SU-DHL-6 (cell line): Measurements from ENCODE around the gene ATP7B.

Experiments
- H2AFZ ChIP-seq: fragments of 200-600 bp; sonication (generic); 2 replicates; pipeline ENCODE4 v1.6.1; 2014; ENCODE audit warnings: low read depth, mild to moderate bottlenecking, moderate library complexity, mixed read lengths, antibody characterized with exemption, low read length; ENCODE audit not compliant: severe bottlenecking
- H3F3A ChIP-seq: fragments of 200-600 bp; shearing (Covaris generic); 2 replicates; pipeline ENCODE4 v1.6.0; 2016; ENCODE audit warnings: antibody characterized with exemption, mild to moderate bottlenecking; ENCODE audit not compliant: insufficient read depth
- H3K27ac ChIP-seq: fragments of 200-600 bp; sonication (generic); 2 replicates; pipeline ENCODE4 v1.5.1; 2016; ENCODE audit warnings: low read depth, mild to moderate bottlenecking, low read length, moderate library complexity, mixed read lengths
- H3K27me3 ChIP-seq: fragments of 200-600 bp; sonication (generic), shearing (Covaris generic); 2 replicates; pipeline ENCODE4 v1.6.0; 2014; ENCODE audit warnings: mild to moderate bottlenecking, low read length
- H3K36me3 ChIP-seq: fragments of 200-600 bp; sonication (generic); 2 replicates; pipeline ENCODE4 v1.6.1; 2014; ENCODE audit warnings: mild to moderate bottlenecking, low read length, mixed read lengths
- H3K4me2 ChIP-seq: fragments of 300-600, 200-600 bp; shearing (Covaris generic), sonication (generic); 2 replicates; pipeline ENCODE4 v1.6.0; 2014; ENCODE audit warnings: low read length, low read depth, mild to moderate bottlenecking; ENCODE audit not compliant: poor library complexity, severe bottlenecking
- H3K4me3 ChIP-seq: fragments of 200-600 bp; sonication (generic); 2 replicates; pipeline ENCODE4 v1.5.1; 2014; ENCODE audit warnings: antibody characterized with exemption, low read length, mild to moderate bottlenecking, mixed read lengths; ENCODE audit not compliant: insufficient read depth, poor library complexity, severe bottlenecking
- H3K79me2 ChIP-seq: fragments of 200-600 bp; sonication (generic); 2 replicates; pipeline ENCODE4 v1.6.1; 2014; ENCODE audit warnings: mild to moderate bottlenecking, low read length, moderate library complexity; ENCODE audit not compliant: insufficient read depth
- H3K9ac ChIP-seq: fragments of 200-600 bp; sonication (generic); 2 replicates; pipeline ENCODE4 v1.7.0; 2014; ENCODE audit warnings: mild to moderate bottlenecking, low read length
- H3K9me2 ChIP-seq: fragments of 200-600 bp; sonication (generic); replicated peaks from 2 replicates; pipeline ENCODE4 v1.6.1; 2014; ENCODE audit warnings: low read length; ENCODE audit not compliant: insufficient read depth
- H3K9me3 ChIP-seq: fragments of 200-600 bp; sonication (generic); 2 replicates; pipeline ENCODE4 v1.6.1; 2014; ENCODE audit warnings: low read length, mixed read lengths; ENCODE audit not compliant: insufficient read depth
- H4K20me1 ChIP-seq: fragments of 200-600 bp; sonication (generic); 2 replicates; pipeline ENCODE4 v1.6.1; 2014; ENCODE audit warnings: low read depth, mild to moderate bottlenecking, antibody characterized with exemption, low read length, moderate library complexity, mixed read lengths
- EZH2phosphoT487 ChIP-seq: fragments of 200-600 bp; sonication (generic), shearing (Covaris generic); conservative IDR thresholded peaks from 2 replicates; pipeline ENCODE4 v1.6.1; 2018; ENCODE audit warnings: mild to moderate bottlenecking, antibody characterized with exemption, low read length, moderate library complexity, mixed read lengths
- TF ChIP-seq, protein P1 (sequence below): fragments of 200-600 bp; sonication (generic); IDR thresholded peaks from one replicate; pipeline ENCODE4 v1.5.1; 2017; ENCODE audit warnings: antibody characterized with exemption, mild to moderate bottlenecking, low read length, moderate library complexity; ENCODE audit not compliant: insufficient read depth, poor library complexity, severe bottlenecking

Gene ATP7B

DNA sequence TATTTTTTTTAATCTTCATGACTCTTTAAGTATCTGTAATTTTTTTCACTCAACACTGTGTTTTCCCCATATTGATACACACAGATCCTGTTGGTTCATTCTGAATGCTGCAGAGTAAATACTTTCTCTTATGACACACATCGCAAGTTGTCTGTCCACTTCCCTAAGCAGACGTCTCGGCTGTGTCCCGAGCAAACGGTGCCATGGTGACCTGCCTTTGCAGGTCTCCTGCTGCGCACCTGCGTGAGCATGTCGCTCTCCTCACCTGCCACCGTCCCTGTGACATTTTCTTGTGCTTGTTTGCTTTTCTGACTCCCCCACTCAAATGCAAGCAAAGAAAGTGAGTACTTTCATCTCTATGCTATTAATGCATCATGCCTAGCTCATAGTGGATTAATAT, 91.7 kb downstream of the ATP7B start:
- Histone ChIP-seq H3K79me2 (no peaks in the 10 kb centered on the region), H3K9ac (no peak overlapping the region), H4K20me1 (no peaks in the 10 kb centered on the region), H3K4me2 (no peak overlapping the region), H3K9me2 (no peaks in the 10 kb centered on the region), H3F3A (no peaks in the 10 kb centered on the region), H3K27me3 (no peaks in the 10 kb centered on the region), H3K9me3 (no peaks in the 10 kb centered on the region), H2AFZ (no peak overlapping the region), H3K27ac (no peak overlapping the region), H3K36me3 (no peaks in the 10 kb centered on the region), H3K4me3 (no peak overlapping the region)
- TF ChIP-seq, protein P1, sequence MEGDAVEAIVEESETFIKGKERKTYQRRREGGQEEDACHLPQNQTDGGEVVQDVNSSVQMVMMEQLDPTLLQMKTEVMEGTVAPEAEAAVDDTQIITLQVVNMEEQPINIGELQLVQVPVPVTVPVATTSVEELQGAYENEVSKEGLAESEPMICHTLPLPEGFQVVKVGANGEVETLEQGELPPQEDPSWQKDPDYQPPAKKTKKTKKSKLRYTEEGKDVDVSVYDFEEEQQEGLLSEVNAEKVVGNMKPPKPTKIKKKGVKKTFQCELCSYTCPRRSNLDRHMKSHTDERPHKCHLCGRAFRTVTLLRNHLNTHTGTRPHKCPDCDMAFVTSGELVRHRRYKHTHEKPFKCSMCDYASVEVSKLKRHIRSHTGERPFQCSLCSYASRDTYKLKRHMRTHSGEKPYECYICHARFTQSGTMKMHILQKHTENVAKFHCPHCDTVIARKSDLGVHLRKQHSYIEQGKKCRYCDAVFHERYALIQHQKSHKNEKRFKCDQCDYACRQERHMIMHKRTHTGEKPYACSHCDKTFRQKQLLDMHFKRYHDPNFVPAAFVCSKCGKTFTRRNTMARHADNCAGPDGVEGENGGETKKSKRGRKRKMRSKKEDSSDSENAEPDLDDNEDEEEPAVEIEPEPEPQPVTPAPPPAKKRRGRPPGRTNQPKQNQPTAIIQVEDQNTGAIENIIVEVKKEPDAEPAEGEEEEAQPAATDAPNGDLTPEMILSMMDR: no peak
- no peak for TF ChIP-seq EZH2phosphoT487

DNA sequence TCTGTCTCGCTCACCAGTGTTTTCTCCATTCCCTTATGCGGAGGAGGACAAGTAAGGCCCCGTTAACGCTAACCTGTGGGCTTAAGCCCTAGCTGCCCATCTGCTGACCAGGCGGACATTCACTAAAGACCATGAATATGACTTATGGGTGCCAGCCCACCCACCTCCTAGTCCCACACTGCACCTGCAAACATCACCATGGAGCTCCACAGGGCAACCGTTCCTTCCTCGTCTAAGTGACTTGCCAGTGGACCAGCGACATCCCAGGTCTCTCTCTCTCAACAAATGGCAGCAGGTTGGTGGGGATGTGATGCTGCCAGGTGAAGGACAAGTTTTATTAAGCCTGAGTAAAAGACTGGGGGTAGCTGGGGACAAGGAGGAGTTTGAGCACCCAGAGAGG, 94.3 kb downstream of the ATP7B start:
- Histone ChIP-seq H3K27ac (no peak overlapping the region), H3F3A (no peaks in the 10 kb centered on the region), H3K9me3 (no peaks in the 10 kb centered on the region), H3K9ac (no peak overlapping the region), H4K20me1 (no peaks in the 10 kb centered on the region), H2AFZ (no peak overlapping the region), H3K4me3 (no peak overlapping the region), H3K36me3 (no peaks in the 10 kb centered on the region), H3K4me2 (no peak overlapping the region), H3K79me2 (no peaks in the 10 kb centered on the region), H3K9me2 (no peaks in the 10 kb centered on the region), H3K27me3 (no peaks in the 10 kb centered on the region)
- TF ChIP-seq, protein P1: no peak

DNA sequence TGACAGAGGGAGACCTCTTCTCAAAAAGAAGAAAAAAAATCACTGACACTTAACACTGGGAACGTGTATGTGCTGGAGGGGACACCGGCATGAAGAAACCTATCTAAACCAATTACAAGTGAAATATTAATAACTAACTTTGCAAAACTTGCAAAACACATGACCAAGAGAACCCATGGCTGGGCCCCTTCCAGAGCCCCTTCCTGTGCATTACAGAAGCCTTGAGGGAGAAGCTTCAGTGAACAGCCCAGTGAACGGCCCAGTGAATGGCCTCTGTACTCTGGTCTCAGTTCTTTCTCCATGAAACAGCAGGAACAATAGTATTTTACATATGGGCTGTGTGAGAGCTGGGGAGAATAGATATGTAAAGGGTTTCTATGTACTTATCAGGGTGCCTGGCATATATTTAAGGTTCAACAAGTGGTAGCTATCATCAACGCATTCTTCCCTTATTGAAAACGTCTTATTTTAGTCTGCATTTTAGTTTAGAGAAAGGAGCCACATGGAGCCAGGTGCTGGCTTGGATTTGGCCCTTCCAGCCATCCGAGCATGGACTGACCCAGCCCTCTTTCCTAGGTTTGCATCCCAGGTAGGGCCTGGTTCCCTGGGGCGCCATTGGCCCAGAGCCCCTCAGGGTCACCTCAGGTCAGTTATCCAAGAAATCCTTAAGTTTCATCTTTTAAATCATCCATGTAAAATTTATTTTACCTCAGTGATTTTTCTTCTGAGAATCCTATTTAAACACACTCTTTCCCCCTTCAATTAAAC, 95.0 kb downstream of the ATP7B start:
- Histone ChIP-seq H3K9me3 (no peaks in the 10 kb centered on the region), H2AFZ (no peak overlapping the region), H3K9ac (no peak overlapping the region), H3K4me2 (no peak overlapping the region), H3K36me3 (no peaks in the 10 kb centered on the region), H3K4me3 (no peak overlapping the region), H3K79me2 (no peaks in the 10 kb centered on the region), H3K27me3 (no peaks in the 10 kb centered on the region), H3F3A (no peaks in the 10 kb centered on the region), H3K27ac (no peak overlapping the region), H4K20me1 (no peaks in the 10 kb centered on the region), H3K9me2 (no peaks in the 10 kb centered on the region)
- TF ChIP-seq, protein P1: no peak
- TF ChIP-seq EZH2phosphoT487: no peak
